K562 (cell line): Measurements from ENCODE around the gene ACSF2.

Experiments used
- KDM1A ChIP-seq, 2 experiments: fragments of 450-650 bp; IDR thresholded peaks; 2 replicates each; pipeline ENCODE4 v1.6.1; 2016; ENCODE audit warnings: mild to moderate bottlenecking in 2 of 2
- TF ChIP-seq, protein P1 (sequence below): sonication (generic); formaldehyde crosslinking; IDR thresholded peaks from 2 replicates; pipeline ENCODE4 v1.8.1; 2023; ENCODE audit warnings: mild to moderate bottlenecking, missing genetic modification reagents

DNA sequence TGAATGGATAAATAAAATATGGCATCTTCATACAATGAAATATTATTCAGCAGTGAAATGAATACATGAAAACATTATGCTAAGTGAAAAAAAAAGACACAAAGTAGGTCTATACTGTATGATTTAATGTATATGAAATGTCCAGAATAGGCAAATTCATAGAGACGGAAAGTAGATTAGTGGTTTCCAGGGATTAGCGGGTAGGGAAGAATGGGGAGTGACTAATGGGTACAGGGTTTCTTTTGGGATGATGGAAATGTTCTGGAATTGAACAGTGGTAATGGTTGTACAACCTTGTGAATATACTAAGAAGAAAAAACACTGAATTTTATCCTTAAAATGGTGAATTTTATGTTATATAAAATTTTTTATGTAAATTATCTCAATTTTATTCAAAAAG, 73.7 kb downstream of the ACSF2 start:
- TF ChIP-seq, protein P1, sequence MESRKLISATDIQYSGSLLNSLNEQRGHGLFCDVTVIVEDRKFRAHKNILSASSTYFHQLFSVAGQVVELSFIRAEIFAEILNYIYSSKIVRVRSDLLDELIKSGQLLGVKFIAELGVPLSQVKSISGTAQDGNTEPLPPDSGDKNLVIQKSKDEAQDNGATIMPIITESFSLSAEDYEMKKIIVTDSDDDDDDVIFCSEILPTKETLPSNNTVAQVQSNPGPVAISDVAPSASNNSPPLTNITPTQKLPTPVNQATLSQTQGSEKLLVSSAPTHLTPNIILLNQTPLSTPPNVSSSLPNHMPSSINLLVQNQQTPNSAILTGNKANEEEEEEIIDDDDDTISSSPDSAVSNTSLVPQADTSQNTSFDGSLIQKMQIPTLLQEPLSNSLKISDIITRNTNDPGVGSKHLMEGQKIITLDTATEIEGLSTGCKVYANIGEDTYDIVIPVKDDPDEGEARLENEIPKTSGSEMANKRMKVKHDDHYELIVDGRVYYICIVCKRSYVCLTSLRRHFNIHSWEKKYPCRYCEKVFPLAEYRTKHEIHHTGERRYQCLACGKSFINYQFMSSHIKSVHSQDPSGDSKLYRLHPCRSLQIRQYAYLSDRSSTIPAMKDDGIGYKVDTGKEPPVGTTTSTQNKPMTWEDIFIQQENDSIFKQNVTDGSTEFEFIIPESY = no peak
- no peak for TF ChIP-seq KDM1A (IDR thresholded peaks at IDR 0.05)
